ENCODE measurements around the gene SAP30. TPM values are rescaled to one million over a fixed set of nuclear protein-coding genes. Genes with fewer than 3 reads are reported as not detected.

Gene SAP30
- total RNA-seq, 4 donors from 2014 or later = 15.1 to 58.5 (median 25.7) TPM

DNA sequence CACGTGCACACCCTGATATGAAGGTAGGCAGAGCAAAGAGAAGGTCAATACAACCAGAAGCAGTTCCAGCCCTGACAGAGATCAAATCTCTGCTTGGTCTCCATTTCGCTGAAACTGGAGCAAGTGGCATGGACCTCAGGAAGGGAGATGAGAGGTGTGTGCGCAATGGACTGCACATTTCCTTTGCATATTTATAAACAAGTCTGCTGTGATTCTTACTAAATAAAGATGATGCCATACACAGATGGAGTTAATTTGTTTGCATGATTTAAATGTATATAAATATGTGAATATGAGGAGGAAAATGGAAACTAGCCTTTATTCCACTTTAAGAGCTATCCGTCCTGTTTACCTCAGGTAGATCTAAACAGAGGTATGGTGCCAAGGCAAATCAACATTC lies 30.3 kb downstream of the SAP30 start:
- H3K4me3 ChIP-seq = no peak overlapping the region
- no peaks in the 10 kb centered on the region for H3K27me3 ChIP-seq
- intact Hi-C loops (cut with DNase I; ENCODE audit: low total_unique reads) = no loop called here
- TF ChIP-seq CTCF (IDR thresholded peaks at IDR 0.05) (no peak), POLR2A (IDR thresholded peaks at IDR 0.05) (no peak)
- H3K27ac ChIP-seq = no peak overlapping the region
- no peaks in the 10 kb centered on the region for H3K4me1 ChIP-seq
- no peaks in the 10 kb centered on the region for H3K9me3 ChIP-seq
- DNase-seq = no peak
- H3K36me3 ChIP-seq = no peaks in the 10 kb centered on the region

DNA sequence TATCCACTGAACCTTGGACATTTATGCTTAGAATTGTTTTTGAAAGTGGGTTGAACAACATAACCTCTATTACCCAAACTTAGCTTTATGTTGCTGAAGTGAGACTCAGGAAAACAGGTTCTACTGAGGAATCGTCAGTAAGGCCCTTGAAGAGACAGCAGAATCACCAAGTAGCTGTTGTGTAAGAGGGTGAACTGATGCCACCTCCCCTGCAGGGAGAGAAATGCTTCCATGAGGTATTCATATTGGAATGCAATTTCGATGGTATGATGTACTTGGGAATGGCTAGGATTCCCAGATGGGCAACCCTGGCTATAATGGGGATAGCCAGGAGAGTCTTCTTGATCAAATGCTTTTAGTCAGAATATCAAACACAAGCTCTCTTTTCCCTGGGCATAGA lies 32.3 kb downstream of the SAP30 start:
- H3K27ac ChIP-seq = no peak overlapping the region

DNA sequence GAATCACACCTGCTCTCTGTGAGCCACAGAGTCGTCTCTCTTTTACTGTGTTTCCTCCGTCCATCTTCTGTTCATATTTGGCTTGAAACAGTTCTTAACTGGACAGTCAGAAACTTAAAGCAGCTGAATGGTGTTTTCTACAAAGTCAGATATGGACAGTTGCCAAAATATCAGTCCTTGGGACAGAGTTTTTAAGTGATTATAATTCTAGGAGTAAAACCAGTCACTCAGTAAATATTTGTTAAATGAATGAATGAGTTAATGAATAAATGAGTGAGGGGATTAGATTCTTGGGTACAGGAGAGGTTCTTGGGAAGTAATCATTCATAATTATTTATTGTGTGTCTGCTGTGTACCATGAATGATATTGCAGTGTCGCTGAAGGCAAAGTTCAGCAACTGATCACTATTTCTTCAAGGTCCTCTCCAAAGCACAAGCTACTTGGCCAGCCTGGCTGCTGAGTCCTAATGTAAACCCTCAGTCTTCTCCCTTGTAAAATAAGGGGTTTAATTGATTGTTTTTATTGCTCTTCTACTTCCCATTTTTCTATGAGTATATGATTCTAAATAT lies 33.6 kb downstream of the SAP30 start:
- Histone ChIP-seq H3K27ac (no peak overlapping the region), H3K4me3 (no peak overlapping the region), H3K9me3 (no peaks in the 10 kb centered on the region), H3K36me3 (no peaks in the 10 kb centered on the region), H3K27me3 (no peaks in the 10 kb centered on the region), H3K4me1 (no peaks in the 10 kb centered on the region)
- TF ChIP-seq CTCF (IDR thresholded peaks at IDR 0.05) (no peak), POLR2A (IDR thresholded peaks at IDR 0.05) (no peak)
- DNase-seq = no peak
- intact Hi-C loops (cut with DNase I; ENCODE audit: low total_unique reads) = no loop called here

More for the DNA sequence above, 32.3 kb downstream of the SAP30 start:
- Histone ChIP-seq H3K36me3 (no peaks in the 10 kb centered on the region), H3K4me1 (no peaks in the 10 kb centered on the region), H3K27me3 (no peaks in the 10 kb centered on the region), H3K9me3 (no peaks in the 10 kb centered on the region), H3K4me3 (no peak overlapping the region)
- intact Hi-C loops (cut with DNase I; ENCODE audit: low total_unique reads) = no loop called here
- TF ChIP-seq POLR2A (IDR thresholded peaks at IDR 0.05) (no peak), CTCF (IDR thresholded peaks at IDR 0.05) (no peak)
- DNase-seq = no peak

- Histone ChIP-seq H3K4me1 (no peaks in the 10 kb centered on the region), H3K4me3 (no peak overlapping the region), H3K27me3 (no peaks in the 10 kb centered on the region), H3K27ac (no peak overlapping the region), H3K9me3 (no peaks in the 10 kb centered on the region), H3K36me3 (no peaks in the 10 kb centered on the region)
- TF ChIP-seq CTCF (IDR thresholded peaks at IDR 0.05) (no peak), POLR2A (IDR thresholded peaks at IDR 0.05) (no peak)
- DNase-seq = no peak
- intact Hi-C loops (cut with DNase I; ENCODE audit: low total_unique reads) = no loop called here
Observed at GRCh38 chr4:173405840-173406606, 35.3 kb downstream of the SAP30 start.

DNA sequence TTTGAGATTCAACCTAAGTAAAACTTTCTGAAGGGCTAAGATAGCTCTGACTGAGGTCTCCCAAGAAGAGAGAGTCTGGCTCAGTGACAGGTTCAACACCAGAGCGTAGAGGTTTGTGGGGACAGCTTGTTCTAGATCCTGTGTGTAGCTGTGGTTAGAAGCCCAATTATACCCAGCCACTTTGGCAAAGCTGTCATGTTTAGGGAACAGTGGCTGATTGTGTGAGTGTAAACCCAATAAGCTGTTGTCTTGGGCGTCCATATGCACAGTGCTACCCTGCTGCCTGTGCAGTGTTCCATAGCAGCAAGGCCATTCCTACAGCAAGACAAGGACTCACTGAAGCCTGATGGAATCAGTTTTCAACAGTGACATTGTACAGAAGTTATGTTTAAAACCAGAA lies 39.3 kb downstream of the SAP30 start:
- TF ChIP-seq CTCF (IDR thresholded peaks at IDR 0.05) (no peak), POLR2A (IDR thresholded peaks at IDR 0.05) (no peak)
- intact Hi-C loops (cut with DNase I; ENCODE audit: low total_unique reads) = no loop called here

More for the DNA sequence above, 39.3 kb downstream of the SAP30 start:
- Histone ChIP-seq H3K9me3 (no peaks in the 10 kb centered on the region), H3K36me3 (no peaks in the 10 kb centered on the region), H3K4me3 (no peak overlapping the region), H3K4me1 (no peaks in the 10 kb centered on the region), H3K27ac (no peak overlapping the region), H3K27me3 (no peaks in the 10 kb centered on the region)
- no peak for DNase-seq

All from uterus (tissue), 4 donors.